Stimulated activated effector memory CD8-positive, alpha-beta T cell treated with anti-CD3 and anti-CD28 coated beads, Interleukin-12 subunit alpha, Interleukin-12 subunit beta, amount 100 ng/mL, for 72 hours (primary cell): Measurements from ENCODE around the gene HARS1.
A peak's percentile ranks its signal among the peaks of the same experiment; 100 is the strongest.
"Not testable (repeated sequence)": the region's sequence is repeated elsewhere in the genome, so short reads cannot be mapped to it uniquely, and the experiment has no call there.

Experiments
- ATAC-seq: fragments of 150-1000 bp; cut with Tn5 transposase; 2 replicates; pipeline ENCODE4 v1.10.0; 2021
- DNase-seq, 2 donors: peaks; one replicate each; pipeline ENCODE4 v3.0.0; 2021 to 2022; ENCODE audit warnings: low spot score in 2 of 2
- H3K27ac Mint-ChIP-seq: one replicate; pipeline ENCODE4 v1.8.0; 2022; ENCODE audit warnings: mild to moderate bottlenecking, mixed read lengths
- H3K36me3 Mint-ChIP-seq: one replicate; pipeline ENCODE4 v1.8.0; 2022; ENCODE audit warnings: mild to moderate bottlenecking, mixed read lengths
- H3K4me1 Mint-ChIP-seq: one replicate; pipeline ENCODE4 v1.8.0; 2022; ENCODE audit warnings: mixed read lengths
- H3K4me3 Mint-ChIP-seq: one replicate; pipeline ENCODE4 v1.8.0; 2022; ENCODE audit warnings: mild to moderate bottlenecking, mixed read lengths
- H3K9me3 Mint-ChIP-seq: one replicate; pipeline ENCODE4 v1.8.0; 2022; ENCODE audit warnings: mixed read lengths

Gene HARS1

GRCh38 chr5:140700177-140701144 is 9.3 kb upstream of the HARS1 start, which contains the start of gene ZMAT2:
Gene ZMAT2 (plus strand): TSS chr5:140700447. CDS start chr5:140700461, 14 bp downstream.
- Mint-ChIP-seq H3K4me1 (peaks cover 22% of the 10 kb centered on the region), H3K27ac (peak within 1 kb of the TSS; percentile 99), H3K36me3 (peaks cover 99% of the 10 kb centered on the region), H3K9me3 (no peaks in the 10 kb centered on the region), H3K4me3 (peak within 1 kb of the TSS; percentile 99)
- ATAC-seq = peak; percentile 98
- peak; percentile 71 to 91 for DNase-seq

GRCh38 chr5:140696891-140697492 is 5.8 kb upstream of the HARS1 start:
- H3K36me3 Mint-ChIP-seq = peaks cover 95% of the 10 kb centered on the region
- no peaks in the 10 kb centered on the region for H3K9me3 Mint-ChIP-seq
- no peak for DNase-seq
- peak overlapping the region; percentile 60 for H3K27ac Mint-ChIP-seq
- peaks cover 28% of the 10 kb centered on the region for H3K4me1 Mint-ChIP-seq
- no peak overlapping the region for H3K4me3 Mint-ChIP-seq
- ATAC-seq = no peak

- Mint-ChIP-seq H3K27ac (no peak overlapping the region), H3K36me3 (peaks cover 85% of the 10 kb centered on the region), H3K4me3 (no peak overlapping the region), H3K4me1 (peaks cover 29% of the 10 kb centered on the region), H3K9me3 (no peaks in the 10 kb centered on the region)
- no peak for DNase-seq
- no peak for ATAC-seq
These were observed 3.1 kb upstream of the HARS1 start for GRCh38 chr5:140694276-140694675.

GRCh38 chr5:140690376-140690932 is 716 bp downstream of the HARS1 start:
- no peaks in the 10 kb centered on the region for H3K9me3 Mint-ChIP-seq
- peak overlapping the region; percentile 97 for H3K4me3 Mint-ChIP-seq
- H3K27ac Mint-ChIP-seq = peak overlapping the region; percentile 96
- DNase-seq (no peak), ATAC-seq (peak; percentile 4)
- H3K4me1 Mint-ChIP-seq = peaks cover 29% of the 10 kb centered on the region
- peaks cover 85% of the 10 kb centered on the region for H3K36me3 Mint-ChIP-seq

GRCh38 chr5:140678993-140679392 is 12.2 kb downstream of the HARS1 start:
- H3K4me3 Mint-ChIP-seq = no peak overlapping the region
- ATAC-seq (no peak), DNase-seq (no peak)
- peak overlapping the region; percentile 64 for H3K27ac Mint-ChIP-seq
- no peaks in the 10 kb centered on the region for H3K9me3 Mint-ChIP-seq
- H3K36me3 Mint-ChIP-seq = peaks cover 93% of the 10 kb centered on the region
- no peaks in the 10 kb centered on the region for H3K4me1 Mint-ChIP-seq

- DNase-seq = no peak
- no peak overlapping the region for H3K4me3 Mint-ChIP-seq
- no peaks in the 10 kb centered on the region for H3K4me1 Mint-ChIP-seq
- H3K27ac Mint-ChIP-seq = peak overlapping the region; percentile 23
- H3K36me3 Mint-ChIP-seq = peaks cover 96% of the 10 kb centered on the region
- H3K9me3 Mint-ChIP-seq = no peaks in the 10 kb centered on the region
- ATAC-seq = no peak
These were observed 13.2 kb downstream of the HARS1 start for GRCh38 chr5:140677947-140678346.

- Mint-ChIP-seq H3K4me1 (no peaks in the 10 kb centered on the region), H3K4me3 (no peak overlapping the region), H3K36me3 (peaks cover 97% of the 10 kb centered on the region), H3K27ac (peak overlapping the region; percentile 60), H3K9me3 (no peaks in the 10 kb centered on the region)
- DNase-seq (no peak), ATAC-seq (no peak)
These were observed 16.5 kb downstream of the HARS1 start for GRCh38 chr5:140674629-140675028.

GRCh38 chr5:140674211-140674610 is 17.0 kb downstream of the HARS1 start:
- H3K9me3 Mint-ChIP-seq = no peaks in the 10 kb centered on the region
- H3K4me1 Mint-ChIP-seq = no peaks in the 10 kb centered on the region
- peaks cover 97% of the 10 kb centered on the region for H3K36me3 Mint-ChIP-seq
- peak overlapping the region; percentile 60 for H3K27ac Mint-ChIP-seq
- no peak overlapping the region for H3K4me3 Mint-ChIP-seq
- DNase-seq = no peak
- no peak for ATAC-seq

- H3K27ac Mint-ChIP-seq = peak within 1 kb of the TSS; percentile 60
- H3K4me1 Mint-ChIP-seq = peaks cover under 1% of the 10 kb centered on the region
- ATAC-seq = peak; percentile 6
- H3K9me3 Mint-ChIP-seq = no peaks in the 10 kb centered on the region
- H3K36me3 Mint-ChIP-seq = peaks cover 97% of the 10 kb centered on the region
- no peak within 1 kb of the TSS for H3K4me3 Mint-ChIP-seq
- no peak for DNase-seq
These were observed 17.8 kb downstream of the HARS1 start, which contains the start of gene DND1 for GRCh38 chr5:140673187-140673976. Gene DND1 (minus strand): TSS chr5:140673576. CDS start chr5:140673542, 34 bp downstream.

- Mint-ChIP-seq H3K36me3 (peaks cover 97% of the 10 kb centered on the region), H3K4me1 (peaks cover 8% of the 10 kb centered on the region), H3K27ac (no peak overlapping the region), H3K9me3 (no peaks in the 10 kb centered on the region), H3K4me3 (no peak overlapping the region)
- ATAC-seq = no peak
- no peak for DNase-seq
These were observed 18.5 kb downstream of the HARS1 start for GRCh38 chr5:140672455-140673186.

- peaks cover 16% of the 10 kb centered on the region for H3K4me1 Mint-ChIP-seq
- H3K4me3 Mint-ChIP-seq = no peak overlapping the region
- H3K27ac Mint-ChIP-seq = no peak overlapping the region
- ATAC-seq (no peak), DNase-seq (no peak)
- no peaks in the 10 kb centered on the region for H3K9me3 Mint-ChIP-seq
- peaks cover 93% of the 10 kb centered on the region for H3K36me3 Mint-ChIP-seq
These were observed 19.6 kb downstream of the HARS1 start for GRCh38 chr5:140671472-140672125.

- not testable (repeated sequence) for H3K9me3 Mint-ChIP-seq, DNase-seq, ATAC-seq, H3K27ac Mint-ChIP-seq, H3K4me3 Mint-ChIP-seq
- peaks cover 22% of the 10 kb centered on the region for H3K4me1 Mint-ChIP-seq
- peaks cover 88% of the 10 kb centered on the region for H3K36me3 Mint-ChIP-seq
These were observed 20.1 kb downstream of the HARS1 start for GRCh38 chr5:140671035-140671434.

- peak; percentile 98 for ATAC-seq
- DNase-seq = peak; percentile 88 to 97
- Mint-ChIP-seq H3K9me3 (no peaks in the 10 kb centered on the region), H3K36me3 (peaks cover 81% of the 10 kb centered on the region), H3K4me3 (peak within 1 kb of the TSS; percentile 100), H3K4me1 (peaks cover 37% of the 10 kb centered on the region), H3K27ac (peak within 1 kb of the TSS; percentile 97)
These were observed 26.6 kb downstream of the HARS1 start, which contains the start of gene WDR55 for GRCh38 chr5:140664359-140665119. Gene WDR55 (plus strand): TSS chr5:140664904. CDS start chr5:140664913, 9 bp downstream.
